Natural killer cell treated with Interleukin-12 subunit alpha and Interleukin-12 subunit beta and Interleukin-15 and Interleukin-18, amount 100 ng/mL, for 72 hours (primary cell): ENCODE results near the gene TBXAS1. TPM values are rescaled to one million over a fixed set of nuclear protein-coding genes. Genes with fewer than 3 reads are reported as not detected.
A peak's percentile ranks its signal among the peaks of the same experiment; 100 is the strongest.

ENCODE experiments used
- ATAC-seq, 2 donors: fragments of 150-1000 bp; cut with Tn5 transposase in 1 of 2; sonication (Bioruptor Pico), chemical (Tn5 transposase) in 1 of 2; 2 replicates each; pipeline ENCODE4 v1.10.0; 2021
- DNase-seq: peaks from one replicate; pipeline ENCODE4 v3.0.0; 2022; ENCODE audit warnings: low spot score
- H3K27ac Mint-ChIP-seq, 2 donors: 1 replicate in 1 of 2; 2 replicates in 1 of 2; pipeline ENCODE4 v1.8.0; 2022; ENCODE audit warnings: mixed read lengths in 2 of 2, mild to moderate bottlenecking in 1 of 2, moderate library complexity in 1 of 2
- H3K27me3 Mint-ChIP-seq, 2 donors: 1 replicate in 1 of 2; 2 replicates in 1 of 2; pipeline ENCODE4 v1.8.0; 2022; ENCODE audit warnings: mixed read lengths in 2 of 2
- H3K36me3 Mint-ChIP-seq: one replicate; pipeline ENCODE4 v1.8.0; 2022; ENCODE audit warnings: mixed read lengths
- H3K4me1 Mint-ChIP-seq, 2 donors: 1 replicate in 1 of 2; 2 replicates in 1 of 2; pipeline ENCODE4 v1.8.0; 2022; ENCODE audit warnings: low read depth in 2 of 2, mixed read lengths in 2 of 2, mild to moderate bottlenecking in 1 of 2
- H3K4me3 Mint-ChIP-seq: one replicate; pipeline ENCODE4 v1.8.0; 2022; ENCODE audit warnings: mixed read lengths
- H3K9me3 Mint-ChIP-seq: 2 replicates; pipeline ENCODE4 v1.8.0; 2022; ENCODE audit warnings: mixed read lengths
- total RNA-seq, 2 donors: library from RNA; stranded (reverse); gene quantifications; one replicate each; pipeline ENCODE4 v1.2.3, GENCODE V29; 2022

Gene TBXAS1
- total RNA-seq, 2 donors from 2014 or later = 104 to 130 TPM

- Mint-ChIP-seq H3K36me3 (peaks cover 6% of the 10 kb centered on the region), H3K9me3 (no peaks in the 10 kb centered on the region), H3K4me1 (peaks cover 36 to 39% of the 10 kb centered on the region in 2 donors), H3K27ac (peak overlapping the region; percentile 36 to 64), H3K27me3 (no peaks in the 10 kb centered on the region), H3K4me3 (peak overlapping the region; percentile 66)
- ATAC-seq (no peak), DNase-seq (no peak)
These were observed 231.9 kb downstream of the TBXAS1 start for GRCh38 chr7:140060788-140061606.

- DNase-seq = no peak
- peaks cover 35 to 36% of the 10 kb centered on the region in 2 donors for H3K4me1 Mint-ChIP-seq
- peak overlapping the region; percentile 66 for H3K4me3 Mint-ChIP-seq
- peaks cover 12% of the 10 kb centered on the region for H3K36me3 Mint-ChIP-seq
- H3K27me3 Mint-ChIP-seq = no peaks in the 10 kb centered on the region
- H3K27ac Mint-ChIP-seq = peak overlapping the region; percentile 36 to 64
- peaks cover 4% of the 10 kb centered on the region for H3K9me3 Mint-ChIP-seq
- no peak for ATAC-seq
These were observed 232.5 kb downstream of the TBXAS1 start for GRCh38 chr7:140061607-140061930.

DNA sequence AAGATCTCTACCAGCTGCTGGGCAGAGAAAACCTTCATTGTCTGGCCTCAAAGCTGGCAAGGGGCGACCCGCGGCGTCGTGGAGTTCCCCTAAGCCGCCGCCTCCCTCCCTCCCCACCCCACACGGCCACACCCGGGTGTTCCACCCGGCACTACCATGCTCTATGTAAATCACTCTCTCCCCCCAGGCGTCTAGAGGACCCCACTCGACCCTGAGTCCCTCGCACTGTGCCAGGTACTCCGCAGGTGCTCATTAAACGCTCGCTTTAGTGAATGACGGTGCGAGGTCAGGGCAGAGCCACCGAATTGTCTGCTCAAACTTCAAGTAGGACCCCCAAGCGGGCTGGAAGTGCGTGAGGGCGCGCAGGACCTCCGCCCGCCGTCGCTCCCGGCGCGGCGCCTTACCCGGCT is 233.1 kb downstream of the TBXAS1 start:
- ATAC-seq (peak; percentile 33 to 51), DNase-seq (no peak)
- Mint-ChIP-seq H3K27ac (peak overlapping the region; percentile 36 to 64), H3K4me3 (peak overlapping the region; percentile 66), H3K4me1 (peaks cover 31 to 36% of the 10 kb centered on the region in 2 donors), H3K36me3 (peaks cover 17% of the 10 kb centered on the region), H3K9me3 (peaks cover 8% of the 10 kb centered on the region), H3K27me3 (no peaks in the 10 kb centered on the region)

- DNase-seq (peak; percentile 96), ATAC-seq (peak; percentile 97 to 98)
- peaks cover 11% of the 10 kb centered on the region for H3K9me3 Mint-ChIP-seq
- peak within 1 kb of the TSS; percentile 66 for H3K4me3 Mint-ChIP-seq
- peaks cover 23% of the 10 kb centered on the region for H3K36me3 Mint-ChIP-seq
- peaks cover 31 to 36% of the 10 kb centered on the region in 2 donors for H3K4me1 Mint-ChIP-seq
- no peaks in the 10 kb centered on the region for H3K27me3 Mint-ChIP-seq
- peak within 1 kb of the TSS; percentile 69 to 83 for H3K27ac Mint-ChIP-seq
These were observed 233.7 kb downstream of the TBXAS1 start, which contains the start of gene PARP12 for GRCh38 chr7:140062528-140063299. Gene PARP12, minus strand, starts transcription at chr7:140062951. Its CDS starts 104 bp downstream, at chr7:140062847.

DNA sequence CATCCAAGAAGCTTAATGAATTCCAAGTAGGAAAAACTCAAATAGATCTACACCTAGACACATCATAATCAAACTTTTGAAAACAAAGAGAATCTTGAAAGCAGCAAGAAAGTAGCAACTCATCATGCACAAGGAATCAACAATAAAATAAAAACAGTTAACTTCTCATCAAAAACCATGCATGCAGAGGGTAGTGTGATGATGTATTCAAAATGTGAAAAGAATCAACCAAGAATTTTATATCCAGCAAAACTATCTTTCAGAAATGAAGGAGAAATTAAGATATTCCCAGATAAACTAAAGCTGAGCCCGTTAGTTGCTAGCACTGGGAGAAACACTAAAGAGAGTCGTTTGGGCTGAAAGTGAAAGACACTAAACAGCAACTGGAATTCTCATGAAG is 238.0 kb downstream of the TBXAS1 start:
- no peak for ATAC-seq
- peaks cover 30% of the 10 kb centered on the region for H3K36me3 Mint-ChIP-seq
- no peak overlapping the region for H3K4me3 Mint-ChIP-seq
- peaks cover 14% of the 10 kb centered on the region for H3K9me3 Mint-ChIP-seq
- H3K27ac Mint-ChIP-seq = no peak overlapping the region
- no peak for DNase-seq
- peaks cover 5 to 6% of the 10 kb centered on the region in 2 donors for H3K4me1 Mint-ChIP-seq
- H3K27me3 Mint-ChIP-seq = no peaks in the 10 kb centered on the region

- Mint-ChIP-seq H3K27me3 (peaks cover 0 to 3% of the 10 kb centered on the region in 2 donors), H3K9me3 (peaks cover 14% of the 10 kb centered on the region), H3K36me3 (peaks cover 30% of the 10 kb centered on the region), H3K4me1 (peaks cover 5 to 6% of the 10 kb centered on the region in 2 donors), H3K27ac (no peak overlapping the region), H3K4me3 (no peak overlapping the region)
- no peak for ATAC-seq
- DNase-seq = no peak
These were observed 239.0 kb downstream of the TBXAS1 start for GRCh38 chr7:140068033-140068432.

GRCh38 chr7:140069298-140069949 is 240.4 kb downstream of the TBXAS1 start:
- ATAC-seq (no peak), DNase-seq (no peak)
- H3K36me3 Mint-ChIP-seq = peaks cover 30% of the 10 kb centered on the region
- H3K4me1 Mint-ChIP-seq = no peaks in the 10 kb centered on the region
- H3K9me3 Mint-ChIP-seq = peaks cover 14% of the 10 kb centered on the region
- H3K27me3 Mint-ChIP-seq = peaks cover 5 to 8% of the 10 kb centered on the region in 2 donors
- H3K27ac Mint-ChIP-seq = no peak overlapping the region
- no peak overlapping the region for H3K4me3 Mint-ChIP-seq

Other genes with a start within 250 kb of the TBXAS1 start
- gene HIPK2, start 51.3 kb upstream of the TBXAS1 start, total RNA-seq = 100 to 1,000 TPM; 152 to 245 TPM
- gene PARP12, start 233.7 kb downstream of the TBXAS1 start, total RNA-seq = 10 to 100 TPM; 40.4 to 48.6 TPM